K562 (cell line): ENCODE measurements around the gene EPO. TPM values are rescaled to one million over a fixed set of nuclear protein-coding genes. Genes with fewer than 3 reads are reported as not detected.

Source experiments
- CBX3 ChIP-seq, 2 experiments: IDR thresholded peaks; 1 replicate in 1 of 2; 2 replicates in 1 of 2; pipeline ENCODE4 v1.6.1; 2012; ENCODE audit warnings: inconsistent platforms in 2 of 2, low read length in 2 of 2, borderline replicate concordance in 1 of 2, control low read depth in 1 of 2
- CTCF ChIP-seq, 3 experiments: IDR thresholded peaks in 2 of 3; conservative IDR thresholded peaks in 1 of 3; 2 replicates each; pipeline ENCODE4 v1.5.1; 2011 to 2012; ENCODE audit warnings: low read length in 3 of 3, mild to moderate bottlenecking in 3 of 3, control low read depth in 2 of 3, improper control_type of control experiment in 1 of 3, inconsistent platforms in 1 of 3, low read depth in 1 of 3, mixed read lengths in 1 of 3, moderate library complexity in 1 of 3; ENCODE audit not compliant: insufficient read depth in 2 of 3
- CXXC5 ChIP-seq: fragments of 250-450 bp; sonication (Bioruptor Pico); IDR thresholded peaks from 2 replicates; pipeline ENCODE4 v1.8.0; 2022; ENCODE audit warnings: inconsistent platforms, mild to moderate bottlenecking, moderate library complexity
- ELF1 ChIP-seq: fragments of 200-800 bp; sonication (Bioruptor generic); IDR thresholded peaks from 2 replicates; pipeline ENCODE4 v1.6.1; 2016; ENCODE audit warnings: missing genetic modification characterization, missing compliant biosample characterization
- HMGXB4 ChIP-seq: sonication (generic); formaldehyde crosslinking; IDR thresholded peaks from 2 replicates; pipeline ENCODE4 v1.8.1; 2023; ENCODE audit warnings: mild to moderate bottlenecking, missing genetic modification reagents
- ILF3 ChIP-seq: fragments of 450-650 bp; IDR thresholded peaks from 2 replicates; pipeline ENCODE4 v1.6.1; 2018; ENCODE audit warnings: antibody characterized with exemption, mild to moderate bottlenecking, moderate library complexity, borderline replicate concordance
- KDM5B ChIP-seq: fragments of 200-600 bp; sonication (generic); IDR thresholded peaks from 2 replicates; pipeline ENCODE4 v1.6.1; 2012; ENCODE audit warnings: low read depth, mild to moderate bottlenecking, moderate library complexity, low read length, control low read depth, inconsistent platforms; ENCODE audit not compliant: insufficient replicate concordance
- NR3C1 ChIP-seq: sonication (generic); formaldehyde crosslinking; IDR thresholded peaks from 2 replicates; pipeline ENCODE4 v1.8.1; 2022; ENCODE audit warnings: missing genetic modification reagents
- NR4A1 ChIP-seq, 2 experiments: fragments of 250-450 bp in 1 of 2; fragments of 450-650 bp in 1 of 2; sonication (Bioruptor Pico) in 1 of 2; IDR thresholded peaks; 2 replicates each; pipeline versions ENCODE4 v1.4.0 to v1.6.1; 2016 to 2020; ENCODE audit warnings: mild to moderate bottlenecking in 2 of 2, missing compliant biosample characterization in 1 of 2, missing genetic modification characterization in 1 of 2, moderate library complexity in 1 of 2
- POLR2AphosphoS2 ChIP-seq: IDR thresholded peaks from 2 replicates; pipeline ENCODE4 v1.6.1; 2012; ENCODE audit warnings: low read length, improper control_type of control experiment
- RBBP5 ChIP-seq: fragments of 200-600 bp; sonication (generic); IDR thresholded peaks from 2 replicates; pipeline ENCODE4 v1.6.1; 2012; ENCODE audit warnings: borderline replicate concordance, mild to moderate bottlenecking, low read length, control low read depth, inconsistent platforms; ENCODE audit not compliant: insufficient read depth, poor library complexity, severe bottlenecking
- RCOR1 ChIP-seq, 2 experiments: IDR thresholded peaks; 2 replicates each; pipeline ENCODE4 v1.6.1; 2012; ENCODE audit warnings: low read depth in 2 of 2, low read length in 2 of 2, borderline replicate concordance in 1 of 2, improper control_type of control experiment in 1 of 2
- SIN3B ChIP-seq: fragments of 450-650 bp; IDR thresholded peaks from 2 replicates; pipeline ENCODE4 v1.6.1; 2017; ENCODE audit warnings: low read depth, mild to moderate bottlenecking, moderate library complexity
- TFAP4 ChIP-seq: sonication (generic); formaldehyde crosslinking; IDR thresholded peaks from 2 replicates; pipeline ENCODE4 v1.8.0; 2022; ENCODE audit warnings: missing genetic modification reagents, mild to moderate bottlenecking, moderate library complexity, borderline replicate concordance
- ZNF609 ChIP-seq: sonication (generic); formaldehyde crosslinking; IDR thresholded peaks from 2 replicates; pipeline ENCODE4 v1.8.1; 2023; ENCODE audit warnings: missing genetic modification reagents, mild to moderate bottlenecking, borderline replicate concordance
- ZNF77 ChIP-seq: fragments of 250-450 bp; sonication (Bioruptor Pico); IDR thresholded peaks from 2 replicates; pipeline ENCODE4 v1.5.0; 2020
- polyA plus RNA-seq, 8 experiments: library from polyadenylated mRNA; depleted of rRNA in 4 of 8; stranded (reverse) in 5 of 8; unstranded in 3 of 8; fragments of >200 nt; fragmentation: Nextera tagmentation in 2 of 8; fragmentation: Illumina TruSeq in 1 of 8; extraction: Ambion mirVana in 2 of 8; extraction: Trizol in 1 of 8; gene quantifications; 2 replicates each; pipeline versions ENCODE4 v1.2.1 to v1.2.3, GENCODE V29; 2011 to 2014; ENCODE audit warnings: inconsistent platforms in 1 of 8, missing spikeins in 1 of 8
- total RNA-seq, 7 experiments: library from RNA; depleted of rRNA in 6 of 7; stranded (reverse); fragments of >200 nt in 6 of 7; fragmentation: Illumina TruSeq in 2 of 7; extraction: Trizol in 2 of 7; gene quantifications; 2 replicates each; pipeline versions ENCODE4 v1.2.1 to v1.2.3, GENCODE V29; 2011 to 2021; ENCODE audit warnings: low replicate concordance in 1 of 7

The EPO gene
- total and polyA plus RNA-seq, 9 of the 15 experiments (the other 6 are each of a cell fraction or from before 2014, with no cell fraction given) = 0.06 to 0.41 (median 0.07) TPM; not detected in 6

- TF ChIP-seq CTCF (IDR thresholded peaks at IDR 0.05 in 2 of 3, conservative IDR thresholded peaks at IDR 0.05 in 1 of 3; ENCODE audit: insufficient read depth in 2 of 3, low read depth in 1 of 3, low read length in 3 of 3) (0 out of 6 replicates have a peak, but pooled peaks of 1 of the 3 experiments have one; percentile 4), TFAP4 (CRISPR knock-in tag) (peak; percentile 86), NR3C1 (CRISPR knock-in tag) (no peak), ELF1 (tag) (peak; percentile 83), RBBP5 (peak; percentile 52), CBX3 (IDR thresholded peaks at IDR 0.05; ENCODE audit: borderline replicate concordance in 1 of 2, low read length in 2 of 2) (peak in 1 of 2 experiments; percentile 70; a peak in 1 of 3 replicates), ZNF609 (CRISPR knock-in tag) (0 out of 2 replicates have a peak, but pooled peaks have one; percentile 23), SIN3B (peak; percentile 81), NR4A1 (CRISPR knock-in tag; IDR thresholded peaks at IDR 0.05) (no peak), NR4A1 (tag; IDR thresholded peaks at IDR 0.05) (peak; percentile 75), ZNF77 (no peak), KDM5B (peak; percentile 32), ILF3 (0 out of 2 replicates have a peak, but pooled peaks have one; percentile 56), POLR2AphosphoS2 (no peak), CXXC5 (CRISPR knock-in tag) (peak; percentile 99), RCOR1 (IDR thresholded peaks at IDR 0.05; ENCODE audit: borderline replicate concordance in 1 of 2, low read depth in 2 of 2, low read length in 2 of 2) (peak in 1 of 2 experiments; percentile 66; a peak in 2 of 4 replicates), HMGXB4 (peak; percentile 94)
Measured at GRCh38 chr7:100673302-100673941, 46.8 kb upstream of the EPO start, which contains the start of gene GNB2 (continued).
